ENCODE data around the gene CCN6.

DNA sequence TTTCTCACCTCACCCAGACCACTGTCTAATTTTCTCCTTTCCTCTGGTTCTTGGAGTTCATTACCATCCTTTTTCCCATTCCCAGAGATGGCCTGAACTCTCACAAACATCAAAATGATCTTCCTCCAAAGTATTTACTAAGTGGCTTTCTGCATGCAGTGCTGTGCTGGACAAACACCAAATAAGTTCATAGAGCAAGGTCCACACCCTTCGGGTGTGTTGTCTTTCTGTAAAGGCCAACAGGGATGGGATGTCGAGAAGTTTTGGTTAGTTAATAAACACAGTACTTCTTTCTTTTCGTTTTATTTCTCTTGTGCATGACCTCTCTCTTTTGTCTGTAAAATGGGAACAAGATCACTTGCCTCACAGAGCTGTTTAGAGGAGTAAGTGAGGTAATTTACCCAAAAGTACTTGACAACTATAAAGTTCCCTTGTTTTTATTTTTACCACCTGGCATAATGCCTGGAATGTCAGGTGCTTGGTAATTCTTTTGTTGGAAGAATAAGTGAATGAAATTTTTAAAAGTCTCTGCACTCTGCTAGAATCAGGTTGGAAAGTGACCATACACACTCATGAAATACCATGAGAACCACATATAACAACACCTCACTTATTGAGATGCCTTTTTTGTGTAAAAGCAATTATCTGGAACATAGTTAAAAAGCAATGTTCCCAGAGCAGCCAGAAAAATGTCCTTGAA, 22.8 kb upstream of the CCN6 start:
- TF ChIP-seq, protein P1, sequence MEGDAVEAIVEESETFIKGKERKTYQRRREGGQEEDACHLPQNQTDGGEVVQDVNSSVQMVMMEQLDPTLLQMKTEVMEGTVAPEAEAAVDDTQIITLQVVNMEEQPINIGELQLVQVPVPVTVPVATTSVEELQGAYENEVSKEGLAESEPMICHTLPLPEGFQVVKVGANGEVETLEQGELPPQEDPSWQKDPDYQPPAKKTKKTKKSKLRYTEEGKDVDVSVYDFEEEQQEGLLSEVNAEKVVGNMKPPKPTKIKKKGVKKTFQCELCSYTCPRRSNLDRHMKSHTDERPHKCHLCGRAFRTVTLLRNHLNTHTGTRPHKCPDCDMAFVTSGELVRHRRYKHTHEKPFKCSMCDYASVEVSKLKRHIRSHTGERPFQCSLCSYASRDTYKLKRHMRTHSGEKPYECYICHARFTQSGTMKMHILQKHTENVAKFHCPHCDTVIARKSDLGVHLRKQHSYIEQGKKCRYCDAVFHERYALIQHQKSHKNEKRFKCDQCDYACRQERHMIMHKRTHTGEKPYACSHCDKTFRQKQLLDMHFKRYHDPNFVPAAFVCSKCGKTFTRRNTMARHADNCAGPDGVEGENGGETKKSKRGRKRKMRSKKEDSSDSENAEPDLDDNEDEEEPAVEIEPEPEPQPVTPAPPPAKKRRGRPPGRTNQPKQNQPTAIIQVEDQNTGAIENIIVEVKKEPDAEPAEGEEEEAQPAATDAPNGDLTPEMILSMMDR (IDR thresholded peaks at IDR 0.05) = no peak
- TF ChIP-seq POLR2A (IDR thresholded peaks at IDR 0.05) = no peak
- no peak for TF ChIP-seq POLR2AphosphoS5 (IDR thresholded peaks at IDR 0.05)
- TF ChIP-seq EP300 (IDR thresholded peaks at IDR 0.05) = no peak

Data from suprapubic skin (tissue), 4 donors.